Measurements from ENCODE around the gene INPP4B.

The INPP4B gene

GRCh38 chr4:142583708-142584107 lies 262.4 kb downstream of the INPP4B start:
- Histone ChIP-seq H4K20me1 (no peaks in the 10 kb centered on the region), H3K4me1 (no peaks in the 10 kb centered on the region), H3K4me3 (no peak overlapping the region), H3K27me3 (no peaks in the 10 kb centered on the region), H3K9me3 (replicated peaks in 1 of 11) (no peaks in the 10 kb centered on the region), H3K27ac (no peak overlapping the region), H3K4me2 (no peak overlapping the region), H3K36me3 (no peaks in the 10 kb centered on the region), H3K9ac (no peak overlapping the region)
- no peak for TF ChIP-seq Cebpa-rat (IDR thresholded peaks at IDR 0.05)

DNA sequence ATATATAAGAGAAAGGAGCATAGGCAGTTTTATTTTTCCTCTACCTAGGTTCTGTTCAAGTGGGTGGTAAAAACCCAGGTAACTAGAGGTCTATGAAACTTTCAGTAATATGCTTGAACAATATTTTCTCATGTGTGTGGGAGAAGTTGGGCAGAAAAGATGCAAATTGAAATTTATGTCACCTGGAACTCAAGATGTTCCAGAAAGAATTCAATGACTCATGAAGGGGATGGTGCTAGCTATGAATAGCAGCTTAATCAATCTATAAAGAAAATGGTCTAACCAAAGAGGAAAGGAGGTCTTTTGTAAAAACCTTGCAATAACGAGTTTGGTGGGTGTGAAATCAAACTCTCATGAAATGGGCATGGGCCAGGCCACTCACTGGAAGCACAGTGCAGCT lies 263.8 kb downstream of the INPP4B start:
- Histone ChIP-seq H3K9ac (no peak overlapping the region), H4K20me1 (no peaks in the 10 kb centered on the region), H3K4me2 (no peak overlapping the region), H3K27me3 (no peaks in the 10 kb centered on the region), H3K27ac (no peak overlapping the region), H3K36me3 (no peaks in the 10 kb centered on the region), H3K4me1 (no peaks in the 10 kb centered on the region), H3K9me3 (replicated peaks in 1 of 11) (no peaks in the 10 kb centered on the region), H3K4me3 (no peak overlapping the region)
- no peak for TF ChIP-seq Cebpa-rat (IDR thresholded peaks at IDR 0.05)

- no peaks in the 10 kb centered on the region for H3K4me1 ChIP-seq
- no peaks in the 10 kb centered on the region for H3K27me3 ChIP-seq
- H3K27ac ChIP-seq: no peak overlapping the region
- no peaks in the 10 kb centered on the region for H3K36me3 ChIP-seq
- no peaks in the 10 kb centered on the region for H4K20me1 ChIP-seq
- no peak overlapping the region for H3K4me2 ChIP-seq
- no peaks in the 10 kb centered on the region for H3K9me3 ChIP-seq (replicated peaks in 1 of 11)
- H3K9ac ChIP-seq: no peak overlapping the region
- no peak for TF ChIP-seq Cebpa-rat (IDR thresholded peaks at IDR 0.05)
- H3K4me3 ChIP-seq: no peak overlapping the region
These were observed 264.2 kb downstream of the INPP4B start for GRCh38 chr4:142581881-142582280.

DNA sequence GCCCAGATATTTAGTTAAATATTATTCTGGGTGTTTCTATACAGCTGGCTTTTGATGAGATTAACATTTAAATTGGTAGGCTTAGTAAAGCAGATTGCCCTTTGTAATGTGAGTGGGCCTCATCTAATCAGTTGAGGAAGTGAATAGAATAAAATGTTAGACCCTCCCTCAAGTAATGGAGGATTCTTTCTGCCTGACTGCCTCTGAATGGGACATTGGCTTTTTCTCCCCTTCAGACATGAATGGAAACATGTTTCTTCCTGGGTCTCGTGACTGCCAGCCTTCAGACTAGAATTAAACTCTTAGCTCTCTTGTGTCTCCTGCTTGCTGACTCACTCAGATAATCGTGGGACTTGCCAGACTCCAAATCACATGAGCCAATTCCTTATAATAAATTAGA lies 266.7 kb downstream of the INPP4B start:
- Histone ChIP-seq H3K27ac (no peak overlapping the region), H3K9ac (no peak overlapping the region), H3K9me3 (replicated peaks in 1 of 11) (no peaks in the 10 kb centered on the region), H3K4me3 (no peak overlapping the region), H4K20me1 (no peaks in the 10 kb centered on the region), H3K36me3 (no peaks in the 10 kb centered on the region), H3K4me2 (no peak overlapping the region), H3K4me1 (no peaks in the 10 kb centered on the region), H3K27me3 (no peaks in the 10 kb centered on the region)
- no peak for TF ChIP-seq Cebpa-rat (IDR thresholded peaks at IDR 0.05)

GRCh38 chr4:142574306-142574705 lies 271.8 kb downstream of the INPP4B start:
- no peak for TF ChIP-seq Cebpa-rat (IDR thresholded peaks at IDR 0.05)
- no peaks in the 10 kb centered on the region for H3K4me1 ChIP-seq
- H3K36me3 ChIP-seq: no peaks in the 10 kb centered on the region
- no peak overlapping the region for H3K27ac ChIP-seq
- no peaks in the 10 kb centered on the region for H3K27me3 ChIP-seq
- no peak overlapping the region for H3K4me3 ChIP-seq
- H4K20me1 ChIP-seq: no peaks in the 10 kb centered on the region
- no peak overlapping the region for H3K9ac ChIP-seq
- no peak overlapping the region for H3K4me2 ChIP-seq
- no peaks in the 10 kb centered on the region for H3K9me3 ChIP-seq (replicated peaks in 1 of 11)

- no peak for TF ChIP-seq Cebpa-rat (IDR thresholded peaks at IDR 0.05)
- H4K20me1 ChIP-seq: no peaks in the 10 kb centered on the region
- H3K4me1 ChIP-seq: no peaks in the 10 kb centered on the region
- H3K4me3 ChIP-seq: no peak overlapping the region
- no peaks in the 10 kb centered on the region for H3K9me3 ChIP-seq (replicated peaks in 1 of 11)
- H3K27me3 ChIP-seq: no peaks in the 10 kb centered on the region
- no peak overlapping the region for H3K27ac ChIP-seq
- H3K36me3 ChIP-seq: no peaks in the 10 kb centered on the region
- H3K4me2 ChIP-seq: no peak overlapping the region
- H3K9ac ChIP-seq: no peak overlapping the region
These were observed 274.0 kb downstream of the INPP4B start for GRCh38 chr4:142572071-142572470.

- H3K36me3 ChIP-seq: no peaks in the 10 kb centered on the region
- H4K20me1 ChIP-seq: no peaks in the 10 kb centered on the region
- no peak overlapping the region for H3K4me3 ChIP-seq
- H3K27ac ChIP-seq: no peak overlapping the region
- no peaks in the 10 kb centered on the region for H3K4me1 ChIP-seq
- H3K9ac ChIP-seq: no peak overlapping the region
- H3K4me2 ChIP-seq: no peak overlapping the region
- no peaks in the 10 kb centered on the region for H3K27me3 ChIP-seq
- TF ChIP-seq Cebpa-rat (IDR thresholded peaks at IDR 0.05): no peak
- no peaks in the 10 kb centered on the region for H3K9me3 ChIP-seq (replicated peaks in 1 of 11)
These were observed 278.3 kb downstream of the INPP4B start for GRCh38 chr4:142567620-142568451.

DNA sequence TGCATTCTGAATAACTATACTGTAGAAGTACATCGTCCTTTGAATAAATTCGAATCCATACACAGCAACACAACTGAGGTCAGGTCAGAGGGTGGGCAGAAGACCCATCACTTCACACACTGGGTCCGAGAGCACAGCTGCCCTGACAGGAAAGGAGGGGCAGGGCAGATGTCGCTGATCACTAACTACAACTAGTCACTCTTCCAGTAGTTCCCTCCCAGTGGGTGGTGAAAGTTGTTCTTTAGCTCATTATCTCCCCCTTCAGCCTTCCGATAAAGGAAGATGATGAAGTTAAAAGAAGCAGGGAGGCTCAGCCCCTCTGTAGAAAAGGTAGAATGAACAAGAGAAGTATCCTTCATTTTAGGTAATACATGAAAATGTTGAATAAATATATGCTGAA lies 278.9 kb downstream of the INPP4B start:
- Histone ChIP-seq H3K27me3 (no peaks in the 10 kb centered on the region), H3K36me3 (no peaks in the 10 kb centered on the region), H3K9me3 (replicated peaks in 1 of 11) (no peaks in the 10 kb centered on the region), H4K20me1 (no peaks in the 10 kb centered on the region), H3K9ac (no peak overlapping the region), H3K4me2 (no peak overlapping the region), H3K4me1 (no peaks in the 10 kb centered on the region), H3K4me3 (no peak overlapping the region), H3K27ac (no peak overlapping the region)
- no peak for TF ChIP-seq Cebpa-rat (IDR thresholded peaks at IDR 0.05)

- TF ChIP-seq Cebpa-rat (IDR thresholded peaks at IDR 0.05): no peak
- Histone ChIP-seq H3K4me1 (no peaks in the 10 kb centered on the region), H3K9me3 (replicated peaks in 1 of 11) (no peaks in the 10 kb centered on the region), H3K27ac (no peak overlapping the region), H3K4me3 (no peak overlapping the region), H3K9ac (no peak overlapping the region), H4K20me1 (no peaks in the 10 kb centered on the region), H3K36me3 (no peaks in the 10 kb centered on the region), H3K4me2 (no peak overlapping the region), H3K27me3 (no peaks in the 10 kb centered on the region)
These were observed 279.3 kb downstream of the INPP4B start for GRCh38 chr4:142566777-142567176.

- no peaks in the 10 kb centered on the region for H3K36me3 ChIP-seq
- H3K4me2 ChIP-seq: no peak overlapping the region
- H3K4me1 ChIP-seq: no peaks in the 10 kb centered on the region
- TF ChIP-seq Cebpa-rat (IDR thresholded peaks at IDR 0.05): no peak
- no peaks in the 10 kb centered on the region for H3K9me3 ChIP-seq (replicated peaks in 1 of 11)
- no peak overlapping the region for H3K9ac ChIP-seq
- no peaks in the 10 kb centered on the region for H3K27me3 ChIP-seq
- H3K4me3 ChIP-seq: no peak overlapping the region
- no peak overlapping the region for H3K27ac ChIP-seq
- no peaks in the 10 kb centered on the region for H4K20me1 ChIP-seq
These were observed 279.9 kb downstream of the INPP4B start for GRCh38 chr4:142566243-142566642.
